HepG2 (cell line): ENCODE data around the gene SLC25A47. TPM values are rescaled to one million over a fixed set of nuclear protein-coding genes. Genes with fewer than 3 reads are reported as not detected.
A peak's percentile ranks its signal among the peaks of the same experiment; 100 is the strongest.

Source experiments
- CREB1 ChIP-seq, 2 experiments: fragments of 450-650 bp in 1 of 2; IDR thresholded peaks; 2 replicates each; pipeline ENCODE4 v1.6.1; 2016 to 2017; ENCODE audit warnings: control low read depth in 1 of 2, mild to moderate bottlenecking in 1 of 2, missing compliant biosample characterization in 1 of 2, missing genetic modification characterization in 1 of 2
- CREBL2 ChIP-seq: sonication (generic); formaldehyde crosslinking; IDR thresholded peaks from 2 replicates; pipeline ENCODE4 v1.8.1; 2023; ENCODE audit warnings: missing genetic modification reagents, mild to moderate bottlenecking, borderline replicate concordance
- ELF3 ChIP-seq: IDR thresholded peaks from 2 replicates; pipeline ENCODE4 v1.6.1; 2016; ENCODE audit warnings: missing genetic modification reagents, missing compliant biosample characterization
- FOXO1 ChIP-seq: sonication (generic); formaldehyde crosslinking; IDR thresholded peaks from 2 replicates; pipeline ENCODE4 v1.4.0; 2020; ENCODE audit warnings: missing genetic modification reagents
- HNF1A ChIP-seq, 2 experiments: sonication (generic) in 1 of 2; formaldehyde crosslinking in 1 of 2; IDR thresholded peaks; 2 replicates each; pipeline versions ENCODE4 v1.4.0 to v1.6.1; 2016 to 2020; ENCODE audit warnings: borderline replicate concordance in 1 of 2, low read depth in 1 of 2, mild to moderate bottlenecking in 1 of 2, missing genetic modification reagents in 1 of 2
- JUN ChIP-seq: sonication (generic); formaldehyde crosslinking; IDR thresholded peaks from 2 replicates; pipeline ENCODE4 v1.4.0; 2020; ENCODE audit warnings: mild to moderate bottlenecking, missing genetic modification reagents
- NRL ChIP-seq: sonication (generic); formaldehyde crosslinking; IDR thresholded peaks from 2 replicates; pipeline ENCODE4 v1.5.0; 2020; ENCODE audit warnings: missing genetic modification reagents, mild to moderate bottlenecking, moderate library complexity, borderline replicate concordance
- SAP130 ChIP-seq: IDR thresholded peaks from 2 replicates; pipeline ENCODE4 v1.6.1; 2016; ENCODE audit warnings: low read depth
- SNAPC4 ChIP-seq: sonication (generic); formaldehyde crosslinking; IDR thresholded peaks from 2 replicates; pipeline ENCODE4 v1.4.0; 2020; ENCODE audit warnings: mild to moderate bottlenecking, missing genetic modification reagents
- ZBTB43 ChIP-seq: sonication (generic); formaldehyde crosslinking; conservative IDR thresholded peaks from 2 replicates; pipeline ENCODE4 v1.4.0; 2020; ENCODE audit warnings: missing genetic modification reagents
- ZFY ChIP-seq: sonication (generic); formaldehyde crosslinking; IDR thresholded peaks from 2 replicates; pipeline ENCODE4 v1.4.0; 2020; ENCODE audit warnings: missing genetic modification reagents
- ZNF501 ChIP-seq: sonication (generic); formaldehyde crosslinking; IDR thresholded peaks from 2 replicates; pipeline ENCODE4 v1.5.1; 2020; ENCODE audit warnings: mild to moderate bottlenecking, moderate library complexity, missing genetic modification reagents
- ZNF614 ChIP-seq: IDR thresholded peaks from 2 replicates; pipeline ENCODE4 v1.6.1; 2018; ENCODE audit warnings: missing biosample characterization, missing genetic modification reagents, inconsistent platforms, borderline replicate concordance
- ZNF709 ChIP-seq: sonication (generic); formaldehyde crosslinking; IDR thresholded peaks from 2 replicates; pipeline ENCODE4 v1.5.0; 2020; ENCODE audit warnings: mild to moderate bottlenecking, missing genetic modification reagents
- ZNF784 ChIP-seq: sonication (generic); formaldehyde crosslinking; IDR thresholded peaks from 2 replicates; pipeline ENCODE4 v1.5.1; 2020; ENCODE audit warnings: missing genetic modification reagents, mild to moderate bottlenecking, borderline replicate concordance
- ZSCAN20 ChIP-seq: sonication (generic); formaldehyde crosslinking; IDR thresholded peaks from 2 replicates; pipeline ENCODE4 v1.4.0; 2020; ENCODE audit warnings: missing genetic modification reagents, mild to moderate bottlenecking, borderline replicate concordance
- polyA plus RNA-seq, 8 experiments: library from polyadenylated mRNA; depleted of rRNA in 3 of 8; stranded (reverse) in 7 of 8; unstranded in 1 of 8; fragments of >200 nt; fragmentation: Illumina TruSeq in 4 of 8; extraction: Trizol in 4 of 8; gene quantifications; 2 replicates each; pipeline versions ENCODE4 v1.2.1 to v1.2.3, GENCODE V29; 2011 to 2016; ENCODE audit warnings: low read depth in 4 of 8, missing spikeins in 1 of 8, mixed read lengths in 1 of 8; ENCODE audit not compliant: insufficient read depth in 1 of 8
- total RNA-seq, 5 experiments: library from RNA; depleted of rRNA; stranded (reverse); fragments of >200 nt; fragmentation: Illumina TruSeq; extraction: Trizol; gene quantifications; 2 replicates each; pipeline ENCODE4 v1.2.3, GENCODE V29; 2016; ENCODE audit warnings: low read depth in 1 of 5

Gene SLC25A47
- total and polyA plus RNA-seq, 2 of the 13 experiments (the other 11 are each of a cell fraction or from before 2014, with no cell fraction given), result 1.0 to 1.7 TPM

GRCh38 chr14:100328495-100329163, 5.5 kb downstream of the SLC25A47 start (continued):
- TF ChIP-seq HNF1A (IDR thresholded peaks at IDR 0.05; ENCODE audit: low read depth) (no peak), HNF1A (CRISPR knock-in tag; IDR thresholded peaks at IDR 0.05; ENCODE audit: borderline replicate concordance) (peak; percentile 41; the same call in 1 of the 2 replicates), ZNF709 (CRISPR knock-in tag) (0 out of 2 replicates have a peak, but pooled peaks have one; percentile 21), FOXO1 (CRISPR knock-in tag) (0 out of 2 replicates have a peak, but pooled peaks have one; percentile 12), ZBTB43 (CRISPR knock-in tag) (0 out of 2 replicates have a peak, but pooled peaks have one; percentile 21), ELF3 (CRISPR knock-in tag) (peak; percentile 48; the same call in 1 of the 2 replicates), ZFY (CRISPR knock-in tag) (peak; percentile 80), ZNF614 (CRISPR knock-in tag) (no peak), NRL (CRISPR knock-in tag) (peak; percentile 61), JUN (0 out of 2 replicates have a peak, but pooled peaks have one; percentile 47), ZNF501 (peak; percentile 54; the same call in 1 of the 2 replicates), CREBL2 (peak; percentile 74; the same call in 1 of the 2 replicates), SAP130 (CRISPR knock-in tag) (peak; percentile 44; the same call in 1 of the 2 replicates), CREB1 (IDR thresholded peaks at IDR 0.05) (no peak), CREB1 (CRISPR knock-in tag; IDR thresholded peaks at IDR 0.05) (no peak), ZSCAN20 (CRISPR knock-in tag) (peak; percentile 12; the same call in 1 of the 2 replicates), SNAPC4 (CRISPR knock-in tag) (peak; percentile 98), ZNF784 (CRISPR knock-in tag) (peak; percentile 74; the same call in 1 of the 2 replicates)
